Lower leg skin (tissue), 3 donors: ENCODE results near the gene LTBP4.
"Not testable (repeated sequence)": the region's sequence is repeated elsewhere in the genome, so short reads cannot be mapped to it uniquely, and the experiment has no call there.

Experiments used
- POLR2A ChIP-seq, 2 donors: fragments of 450-650 bp; IDR thresholded peaks; one replicate each; pipeline ENCODE4 v1.6.1; 2016 to 2017; ENCODE audit warnings: antibody characterized with exemption in 2 of 2, mild to moderate bottlenecking in 1 of 2, moderate library complexity in 1 of 2
- TF ChIP-seq, protein P1 (sequence below), 3 donors: fragments of 450-650 bp; IDR thresholded peaks; one replicate each; pipeline ENCODE4 v1.5.1; 2016; ENCODE audit warnings: antibody characterized with exemption in 3 of 3, mild to moderate bottlenecking in 3 of 3, moderate library complexity in 2 of 3

DNA sequence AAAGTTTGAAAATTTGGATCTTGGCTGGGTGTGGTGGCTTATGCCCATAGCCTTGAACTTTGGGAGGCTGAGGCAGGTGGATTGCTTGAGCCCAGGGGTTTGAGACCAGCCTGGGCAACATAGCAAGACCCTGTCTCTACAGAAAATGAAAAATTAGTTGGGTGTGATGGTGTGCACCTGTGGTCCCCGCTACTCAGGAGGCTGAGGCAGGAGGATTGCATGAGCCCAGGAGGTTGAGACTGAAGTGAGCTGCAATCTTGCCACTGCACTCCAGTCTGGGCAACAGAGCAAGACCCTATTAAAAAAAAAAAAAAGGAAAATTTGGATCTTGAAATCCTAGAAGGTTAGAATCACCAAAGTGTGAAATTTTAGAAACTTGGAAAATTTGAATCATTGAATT lies 36.6 kb upstream of the LTBP4 start:
- TF ChIP-seq POLR2A (IDR thresholded peaks at IDR 0.05), result not testable (repeated sequence)
- TF ChIP-seq, protein P1, sequence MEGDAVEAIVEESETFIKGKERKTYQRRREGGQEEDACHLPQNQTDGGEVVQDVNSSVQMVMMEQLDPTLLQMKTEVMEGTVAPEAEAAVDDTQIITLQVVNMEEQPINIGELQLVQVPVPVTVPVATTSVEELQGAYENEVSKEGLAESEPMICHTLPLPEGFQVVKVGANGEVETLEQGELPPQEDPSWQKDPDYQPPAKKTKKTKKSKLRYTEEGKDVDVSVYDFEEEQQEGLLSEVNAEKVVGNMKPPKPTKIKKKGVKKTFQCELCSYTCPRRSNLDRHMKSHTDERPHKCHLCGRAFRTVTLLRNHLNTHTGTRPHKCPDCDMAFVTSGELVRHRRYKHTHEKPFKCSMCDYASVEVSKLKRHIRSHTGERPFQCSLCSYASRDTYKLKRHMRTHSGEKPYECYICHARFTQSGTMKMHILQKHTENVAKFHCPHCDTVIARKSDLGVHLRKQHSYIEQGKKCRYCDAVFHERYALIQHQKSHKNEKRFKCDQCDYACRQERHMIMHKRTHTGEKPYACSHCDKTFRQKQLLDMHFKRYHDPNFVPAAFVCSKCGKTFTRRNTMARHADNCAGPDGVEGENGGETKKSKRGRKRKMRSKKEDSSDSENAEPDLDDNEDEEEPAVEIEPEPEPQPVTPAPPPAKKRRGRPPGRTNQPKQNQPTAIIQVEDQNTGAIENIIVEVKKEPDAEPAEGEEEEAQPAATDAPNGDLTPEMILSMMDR (IDR thresholded peaks at IDR 0.05), result not testable (repeated sequence)
